Fibroblast of skin of scalp (primary cell): ENCODE results near the gene TNIK.

Experiments used
- DNase-seq: peaks from one replicate; pipeline ENCODE4 v3.0.0-alpha.2; 2013

TNIK gene

GRCh38 chr3:171416666-171417065 is 43.5 kb downstream of the TNIK start:
- no peak for DNase-seq

- DNase-seq: peak; percentile 21
These were observed 44.1 kb downstream of the TNIK start for GRCh38 chr3:171416061-171416460.

- DNase-seq: peak; percentile 47
These were observed 45.1 kb downstream of the TNIK start for GRCh38 chr3:171415070-171415469.

DNA sequence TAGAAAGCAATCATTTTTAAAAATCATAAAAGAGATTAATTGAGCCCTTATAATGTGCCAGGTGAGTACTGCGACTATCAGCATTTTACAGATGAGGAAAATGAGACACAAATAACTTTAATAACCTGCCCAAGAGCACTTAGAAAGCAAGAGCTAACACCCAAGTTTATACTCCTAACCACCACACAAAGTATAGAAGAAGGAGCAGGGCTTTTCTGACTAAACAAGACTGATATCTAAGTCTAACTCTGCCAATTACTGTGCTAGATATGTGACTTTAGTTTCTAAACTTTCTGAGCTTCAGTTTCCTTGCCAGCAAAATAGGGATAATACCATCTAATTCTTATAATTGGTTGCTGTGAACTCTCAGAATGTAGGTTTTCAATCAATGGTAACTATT is 47.7 kb downstream of the TNIK start:
- no peak for DNase-seq

- DNase-seq: no peak
These were observed 48.2 kb downstream of the TNIK start for GRCh38 chr3:171412054-171412453.

DNA sequence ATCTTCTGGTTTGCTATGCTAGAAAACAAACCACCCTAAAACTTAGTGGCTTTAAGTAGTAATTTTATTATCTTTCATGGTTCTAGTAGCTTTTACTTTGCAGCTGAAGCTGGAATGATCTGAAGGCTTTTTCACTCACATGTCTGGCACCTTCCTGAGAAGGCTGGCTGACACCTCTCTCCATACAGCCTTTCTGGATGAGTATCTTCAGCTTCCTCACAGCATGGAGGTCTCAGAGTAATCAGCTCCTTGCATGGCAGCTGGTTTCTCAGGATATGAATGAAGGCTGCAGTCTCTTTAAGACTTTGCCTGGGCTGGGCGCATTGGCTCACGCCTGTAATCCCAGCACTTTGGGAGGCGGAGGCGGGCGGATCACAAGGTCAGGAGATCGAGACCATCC is 50.0 kb downstream of the TNIK start:
- no peak for DNase-seq

DNA sequence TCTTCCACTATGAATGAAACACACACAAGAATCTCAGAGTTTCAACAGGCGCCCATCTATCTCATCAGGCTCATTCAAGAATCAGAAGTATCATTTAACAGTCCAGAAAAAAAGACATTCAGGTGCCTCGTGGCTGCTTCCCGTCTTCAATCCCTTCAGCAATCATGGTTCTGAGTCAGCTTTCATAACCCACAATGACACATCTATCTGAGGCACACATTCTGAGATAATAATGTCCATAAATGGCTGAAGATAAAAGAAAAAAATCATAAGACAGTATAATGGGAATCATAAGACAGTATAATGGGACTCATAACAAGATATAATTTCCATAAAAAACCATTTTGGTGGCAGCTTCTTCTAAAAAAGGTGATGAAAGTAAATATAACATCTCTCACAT is 52.4 kb downstream of the TNIK start:
- peak; percentile 68 for DNase-seq

DNA sequence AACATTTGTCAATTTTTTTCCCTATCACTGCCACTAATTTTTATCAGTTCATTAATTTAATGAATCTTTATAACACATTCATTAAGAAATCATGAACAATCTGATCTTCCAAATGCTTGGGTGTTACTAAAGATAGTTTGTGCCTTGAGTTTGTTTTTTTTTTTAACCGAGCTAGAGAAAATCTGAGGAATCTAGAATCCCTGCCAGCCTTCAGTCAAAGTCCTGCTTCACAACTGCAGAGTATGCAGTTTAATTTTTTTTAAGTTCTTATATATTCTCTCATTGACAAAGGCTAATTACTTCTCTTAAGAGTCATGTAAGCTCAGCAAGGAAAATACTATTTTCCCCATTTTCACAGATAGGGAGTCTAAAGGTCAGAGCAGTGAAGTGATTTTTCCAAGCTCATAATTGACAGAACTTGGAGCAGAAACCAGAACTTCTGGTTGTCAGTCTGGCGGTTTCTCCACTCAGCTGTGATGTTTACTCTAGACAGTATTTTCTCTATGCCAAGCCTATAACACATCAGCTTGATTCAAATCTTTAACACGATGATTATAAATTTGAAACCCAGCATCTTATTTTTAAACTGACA is 55.7 kb downstream of the TNIK start:
- DNase-seq: peak; percentile 30

DNA sequence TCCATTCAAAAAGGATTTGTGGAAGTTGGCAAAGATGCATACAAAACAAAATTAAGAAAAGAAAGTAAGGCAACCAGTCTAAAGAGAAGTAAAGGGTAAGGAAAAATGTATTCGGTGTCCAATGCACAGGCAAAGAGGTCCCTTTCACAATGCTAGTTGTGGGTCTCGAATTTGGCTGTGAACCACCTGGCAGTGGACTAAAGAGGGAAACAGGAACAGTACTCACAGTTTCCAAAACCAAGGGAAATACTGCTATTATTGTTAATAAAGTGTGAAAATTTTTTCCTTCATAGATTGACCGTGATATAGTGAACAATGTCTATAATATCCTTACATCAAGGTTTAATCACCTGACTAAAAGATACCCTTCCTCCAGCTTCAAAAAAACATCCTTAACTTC is 57.9 kb downstream of the TNIK start:
- DNase-seq: no peak

DNA sequence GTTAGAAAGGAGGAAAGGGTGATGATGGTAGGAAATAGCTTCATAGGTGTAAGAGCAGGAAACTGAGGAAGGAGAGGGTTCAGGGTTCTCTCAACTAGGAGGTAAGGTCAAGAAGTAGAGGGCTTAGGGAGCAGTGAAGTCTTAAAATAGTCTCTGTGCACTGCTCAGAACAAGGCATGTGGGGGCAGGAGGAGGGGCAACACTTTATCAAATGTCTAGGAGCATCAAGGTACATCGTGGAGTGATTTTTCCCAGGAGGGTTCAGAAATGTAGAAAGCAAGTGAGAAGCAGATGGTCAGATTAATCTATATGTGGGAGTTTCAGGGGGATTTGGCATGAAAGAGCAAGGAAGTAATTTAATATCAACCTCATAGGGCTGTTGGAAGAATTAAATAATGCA is 58.8 kb downstream of the TNIK start:
- DNase-seq: no peak

DNA sequence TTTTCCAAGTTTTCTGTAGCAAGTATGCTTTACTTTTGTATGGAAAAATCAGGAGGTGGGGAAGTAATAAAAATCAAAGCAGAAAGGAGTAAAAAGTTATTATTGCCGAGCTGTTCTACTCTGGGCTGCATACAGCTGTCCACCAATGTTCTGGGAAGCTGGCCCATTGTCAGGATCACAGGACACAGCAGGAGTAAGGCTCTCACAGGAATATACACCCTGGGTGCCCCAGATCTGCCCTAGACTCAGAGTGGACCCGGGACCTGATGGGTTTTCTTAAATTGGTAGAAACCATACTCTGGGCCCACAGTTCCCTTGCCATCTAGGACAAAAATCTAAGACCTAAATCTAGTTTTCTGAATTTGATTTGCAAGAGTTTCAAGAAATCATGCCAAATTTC is 60.4 kb downstream of the TNIK start:
- DNase-seq: no peak

DNA sequence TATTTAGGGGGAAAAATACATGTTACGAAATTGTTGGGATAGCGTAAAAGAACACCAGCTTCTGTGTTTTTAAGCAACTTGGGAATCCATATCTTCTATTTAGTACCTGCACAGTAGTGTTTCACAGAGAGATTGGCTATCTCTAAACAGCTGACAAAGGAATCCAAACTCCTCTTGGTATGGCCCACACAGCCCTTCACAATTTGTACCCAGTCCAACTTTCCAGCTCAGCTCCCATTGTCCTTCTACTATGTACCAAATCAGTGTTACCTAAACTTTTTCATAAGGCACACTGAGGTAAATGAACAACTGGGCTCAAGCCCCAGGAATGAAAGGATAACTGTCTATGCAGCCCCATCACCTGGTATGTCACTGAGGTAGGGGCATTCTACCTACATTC is 61.9 kb downstream of the TNIK start:
- no peak for DNase-seq

GRCh38 chr3:171397089-171397488 is 63.1 kb downstream of the TNIK start:
- DNase-seq: no peak

DNA sequence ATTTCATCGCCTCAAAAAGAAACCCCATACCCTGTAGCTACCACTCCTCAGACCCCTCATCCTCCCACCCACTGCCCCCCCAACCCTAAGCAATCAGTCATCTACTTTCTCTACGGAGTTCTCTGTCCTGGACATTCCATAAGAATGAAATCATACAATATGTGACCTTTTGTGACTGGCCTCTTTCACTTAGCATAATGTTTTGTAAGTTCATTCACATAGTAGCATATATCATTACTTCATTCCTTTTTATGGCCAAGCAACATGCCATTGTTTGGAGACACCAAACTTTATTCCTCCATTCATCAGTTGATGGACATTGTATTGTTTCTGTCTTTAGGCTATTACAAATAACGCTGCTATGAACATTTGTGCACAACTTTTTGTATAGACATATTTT is 64.2 kb downstream of the TNIK start:
- no peak for DNase-seq

- DNase-seq: no peak
These were observed 67.0 kb downstream of the TNIK start for GRCh38 chr3:171393032-171393744.

GRCh38 chr3:171391432-171391831 is 68.8 kb downstream of the TNIK start:
- no peak for DNase-seq

GRCh38 chr3:171390051-171390941 is 69.9 kb downstream of the TNIK start:
- DNase-seq: no peak

DNA sequence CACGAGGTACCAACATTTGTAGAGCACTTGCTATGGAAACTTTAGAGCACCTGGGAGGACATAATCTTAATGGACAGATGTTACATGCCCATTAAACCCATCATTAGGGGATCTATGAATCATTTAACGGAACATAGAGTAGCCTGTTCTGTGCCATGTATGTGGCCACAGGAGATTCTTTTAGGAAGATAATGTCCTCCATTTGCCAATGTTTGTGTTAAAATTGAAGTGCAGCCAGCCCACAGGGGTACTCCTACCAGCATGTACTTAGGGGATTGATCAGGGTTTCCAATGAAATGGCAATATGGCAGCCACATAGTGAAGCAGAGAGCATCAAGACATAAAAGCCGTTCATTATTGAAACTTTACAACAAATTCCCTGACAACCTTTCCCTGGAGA is 70.7 kb downstream of the TNIK start:
- DNase-seq: no peak

DNA sequence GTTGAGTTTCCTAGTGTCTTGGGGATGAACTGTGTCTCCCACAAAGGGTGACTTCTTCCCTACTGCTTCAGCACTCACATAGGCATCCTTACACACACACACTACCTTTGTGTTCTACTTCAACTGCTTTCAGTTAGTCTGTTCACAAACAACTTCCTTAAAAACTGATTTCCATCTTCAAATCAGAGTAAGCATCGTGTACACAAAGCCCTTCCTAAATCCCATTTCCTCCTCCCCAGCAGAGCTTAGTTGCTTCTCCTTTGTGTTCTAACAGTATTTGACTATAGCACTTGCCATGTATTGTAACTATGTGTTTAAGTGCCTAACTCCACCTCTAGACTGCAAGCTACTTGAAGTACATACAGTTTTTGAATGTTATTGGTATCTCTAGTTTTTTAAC is 71.7 kb downstream of the TNIK start:
- DNase-seq: no peak

DNA sequence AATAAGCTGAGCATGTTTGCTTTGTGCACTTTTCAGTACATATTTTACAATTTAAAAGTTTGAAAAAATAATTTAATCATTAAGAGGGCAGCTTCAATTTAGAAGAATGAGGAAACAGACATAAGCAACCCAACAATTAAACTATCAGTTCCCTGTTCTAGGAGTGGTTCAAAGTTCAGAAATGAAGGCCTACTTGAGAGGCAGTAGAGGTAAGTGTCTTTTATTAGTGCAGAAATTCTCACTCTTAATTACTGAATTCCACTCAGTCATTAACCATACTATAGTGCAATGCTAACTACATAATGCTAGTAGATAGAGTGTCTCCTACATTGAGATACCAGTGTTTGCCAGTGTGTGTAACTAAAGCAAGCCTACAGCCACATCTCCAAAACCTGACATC is 73.1 kb downstream of the TNIK start:
- no peak for DNase-seq

DNA sequence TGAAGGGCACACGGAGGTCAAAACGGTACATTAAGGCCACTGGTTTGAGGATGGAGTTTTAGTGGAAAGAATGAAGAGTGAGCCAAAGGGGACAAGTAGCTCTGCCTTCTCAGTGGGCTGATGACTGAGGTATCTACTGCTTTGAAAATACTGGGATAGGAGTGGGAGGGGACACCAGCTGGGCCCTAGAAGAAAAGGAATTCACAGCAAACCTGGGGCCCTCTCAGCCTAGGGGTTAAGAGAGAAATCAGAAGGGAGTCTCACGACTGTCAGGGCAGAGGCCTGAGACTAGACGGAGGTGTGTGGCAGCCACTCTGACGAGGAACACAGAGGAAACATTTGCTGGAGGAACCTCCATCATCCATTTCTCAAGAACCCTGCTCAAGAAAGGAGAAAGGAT is 75.1 kb downstream of the TNIK start:
- no peak for DNase-seq

- peak; percentile 39 for DNase-seq
These were observed 75.9 kb downstream of the TNIK start for GRCh38 chr3:171384101-171384891.
